H1 (cell line): ENCODE measurements around the gene DYSF. TPM values are rescaled to one million over a fixed set of nuclear protein-coding genes. Genes with fewer than 3 reads are reported as not detected.

ENCODE experiments used
- CTCF ChIA-PET: fragments of 300-600 bp; sonication (Branson Sonifier 250); formaldehyde crosslinking; loops from one replicate; lab custom pipeline; 2021; ENCODE audit not compliant: partially characterized antibody; lab: Charles Lee
- POLR2A ChIA-PET: fragments of 300-600 bp; sonication (Branson Sonifier 250); formaldehyde crosslinking; loops from one replicate; lab custom pipeline; 2021; ENCODE audit warnings: inconsistent platforms; ENCODE audit not compliant: partially characterized antibody; lab: Charles Lee
- DNase-seq, 2 experiments: peaks; one replicate each; pipeline versions ENCODE4 v3.0.0 to v3.0.0-alpha.2; 2010 to 2022; ENCODE audit warnings: low spot score in 2 of 2, low read depth in 1 of 2, mixed read lengths in 1 of 2
- FAIRE-seq: peaks from 2 replicates; lab custom pipeline; 2011; peaks lifted over from hg19 to GRCh38; lab: Jason Lieb, UNC
- H2AFZ ChIP-seq: 2 replicates; pipeline ENCODE4 v1.8.1; 2012; ENCODE audit warnings: low read length, inconsistent platforms
- H2AK5ac ChIP-seq: 2 replicates; pipeline ENCODE4 v1.6.1; 2013; ENCODE audit warnings: low read depth, low read length
- H2BK120ac ChIP-seq: replicated peaks from 2 replicates; pipeline ENCODE3; 2013; ENCODE audit warnings: low read depth, low read length, inconsistent platforms
- H2BK12ac ChIP-seq: 2 replicates; pipeline ENCODE4 v1.6.1; 2013; ENCODE audit warnings: low read depth, low read length
- H2BK15ac ChIP-seq: 2 replicates; pipeline ENCODE4 v1.6.1; 2013; ENCODE audit warnings: low read length
- H2BK20ac ChIP-seq: 2 replicates; pipeline ENCODE4 v1.6.1; 2013; ENCODE audit warnings: low read length
- H2BK5ac ChIP-seq: 2 replicates; pipeline ENCODE4 v1.6.1; 2013; ENCODE audit warnings: low read depth, low read length
- H3K14ac ChIP-seq: 2 replicates; pipeline ENCODE4 v1.6.1; 2013; ENCODE audit warnings: inconsistent platforms; ENCODE audit not compliant: insufficient read length
- H3K18ac ChIP-seq: 2 replicates; pipeline ENCODE4 v1.6.1; 2013; ENCODE audit warnings: low read length; ENCODE audit errors: extremely low read depth
- H3K23ac ChIP-seq: 2 replicates; pipeline ENCODE4 v1.6.1; 2013; ENCODE audit warnings: inconsistent platforms; ENCODE audit not compliant: insufficient read length
- H3K23me2 ChIP-seq: 2 replicates; pipeline ENCODE4 v1.6.1; 2013; ENCODE audit warnings: low read depth, low read length
- H3K27ac ChIP-seq: 2 replicates; pipeline ENCODE4 v1.6.1; 2011; ENCODE audit warnings: low read depth, low read length, inconsistent platforms
- H3K27me3 ChIP-seq, 4 experiments: replicated peaks in 1 of 4; 1 replicate in 1 of 4; 2 replicates in 3 of 4; pipeline versions ENCODE4 v1.6.1 to v1.8.1; 2011 to 2013; ENCODE audit warnings: low read length in 3 of 4, mild to moderate bottlenecking in 3 of 4, inconsistent platforms in 2 of 4, mixed read lengths in 2 of 4, moderate library complexity in 1 of 4; ENCODE audit not compliant: control insufficient read depth in 3 of 4, insufficient read depth in 3 of 4; ENCODE audit errors: extremely low read depth in 1 of 4
- H3K36me3 ChIP-seq, 4 experiments: 2 replicates each; pipeline versions ENCODE4 v1.6.1 to v1.8.1; 2011 to 2013; ENCODE audit warnings: mild to moderate bottlenecking in 4 of 4, low read length in 3 of 4, moderate library complexity in 2 of 4, control low read depth in 1 of 4, inconsistent platforms in 1 of 4; ENCODE audit not compliant: insufficient read depth in 4 of 4, control insufficient read depth in 2 of 4
- H3K4ac ChIP-seq: replicated peaks from 2 replicates; pipeline ENCODE3; 2013; ENCODE audit warnings: low read length, low read depth, mixed read lengths, inconsistent platforms; ENCODE audit not compliant: insufficient read length
- H3K4me1 ChIP-seq, 4 experiments: replicated peaks in 1 of 4; 1 replicate in 1 of 4; 2 replicates in 3 of 4; pipeline versions ENCODE4 v1.6.1 to v1.8.1; 2011 to 2013; ENCODE audit warnings: low read length in 3 of 4, inconsistent platforms in 2 of 4, mixed read lengths in 1 of 4; ENCODE audit not compliant: insufficient read depth in 4 of 4, control insufficient read depth in 3 of 4
- H3K4me2 ChIP-seq, 2 experiments: 2 replicates each; pipeline versions ENCODE4 v1.6.1 to v1.8.1; 2011 to 2013; ENCODE audit warnings: low read depth in 2 of 2, low read length in 2 of 2, control low read depth in 1 of 2, inconsistent platforms in 1 of 2, mild to moderate bottlenecking in 1 of 2; ENCODE audit not compliant: insufficient read depth in 1 of 2
- H3K4me3 ChIP-seq, 4 experiments: fragments of 200-600, 300-600 bp in 1 of 4; sonication (generic), shearing (Covaris generic), sonication (Bioruptor Twin) in 1 of 4; 2 replicates each; pipeline versions ENCODE4 v1.5.1 to v1.8.1; 2011 to 2016; ENCODE audit warnings: low read length in 4 of 4, low read depth in 3 of 4, control low read depth in 2 of 4, inconsistent platforms in 2 of 4, mild to moderate bottlenecking in 2 of 4, mixed read lengths in 1 of 4, moderate library complexity in 1 of 4; ENCODE audit not compliant: insufficient read depth in 2 of 4; ENCODE audit errors: extremely low read depth in 1 of 4
- H3K56ac ChIP-seq: replicated peaks from 2 replicates; pipeline ENCODE3; 2013; ENCODE audit warnings: low read depth, mild to moderate bottlenecking, mixed read lengths, low read length, inconsistent platforms; ENCODE audit not compliant: insufficient read length
- H3K79me1 ChIP-seq: 2 replicates; pipeline ENCODE4 v1.6.1; 2013; ENCODE audit warnings: low read depth, low read length, control low read depth
- H3K79me2 ChIP-seq, 2 experiments: 2 replicates each; pipeline versions ENCODE4 v1.6.1 to v1.8.1; 2012 to 2013; ENCODE audit warnings: low read length in 2 of 2, mild to moderate bottlenecking in 2 of 2, inconsistent platforms in 1 of 2; ENCODE audit not compliant: insufficient read depth in 2 of 2, control insufficient read depth in 1 of 2
- H3K9ac ChIP-seq, 4 experiments: replicated peaks in 1 of 4; 1 replicate in 1 of 4; 2 replicates in 3 of 4; pipeline versions ENCODE4 v1.6.1 to v1.8.1; 2011 to 2013; ENCODE audit warnings: low read depth in 3 of 4, low read length in 3 of 4, control low read depth in 2 of 4, mild to moderate bottlenecking in 2 of 4, moderate library complexity in 2 of 4, inconsistent platforms in 1 of 4; ENCODE audit errors: extremely low read depth in 1 of 4
- H3K9me3 ChIP-seq, 2 experiments: 2 replicates each; pipeline versions ENCODE4 v1.6.1 to v1.8.1; 2012 to 2013; ENCODE audit warnings: mild to moderate bottlenecking in 2 of 2, moderate library complexity in 2 of 2, control low read depth in 1 of 2, inconsistent platforms in 1 of 2, low read depth in 1 of 2, low read length in 1 of 2, mixed read lengths in 1 of 2; ENCODE audit not compliant: insufficient read depth in 2 of 2
- H4K20me1 ChIP-seq, 2 experiments: replicated peaks in 1 of 2; 2 replicates each; pipeline versions ENCODE3 to v1.8.1; 2011 to 2013; ENCODE audit warnings: inconsistent platforms in 2 of 2, low read length in 2 of 2, mild to moderate bottlenecking in 1 of 2; ENCODE audit not compliant: insufficient read depth in 2 of 2, control insufficient read depth in 1 of 2
- H4K5ac ChIP-seq: 2 replicates; pipeline ENCODE4 v1.6.1; 2013; ENCODE audit warnings: low read length, low read depth, mixed read lengths, inconsistent platforms; ENCODE audit not compliant: insufficient read length
- H4K8ac ChIP-seq: 2 replicates; pipeline ENCODE4 v1.8.0; 2013; ENCODE audit warnings: mild to moderate bottlenecking, moderate library complexity, low read length, inconsistent platforms; ENCODE audit not compliant: insufficient read depth; ENCODE audit errors: extremely low read depth
- H4K91ac ChIP-seq: replicated peaks from 2 replicates; pipeline ENCODE3; 2013; ENCODE audit warnings: low read length, mixed read lengths, inconsistent platforms; ENCODE audit not compliant: insufficient read length
- CBX5 ChIP-seq: fragments of 300-800, 300-1000 bp; sonication (generic); IDR thresholded peaks from 2 replicates; pipeline ENCODE4 v1.7.1; 2016; ENCODE audit warnings: antibody characterized with exemption, low read length, low read depth
- JUN ChIP-seq: IDR thresholded peaks from 2 replicates; pipeline ENCODE4 v1.6.1; 2011; ENCODE audit warnings: low read depth, mild to moderate bottlenecking, improper control_type of control experiment, low read length
- SRF ChIP-seq: IDR thresholded peaks from 2 replicates; pipeline ENCODE4 v1.6.1; 2011; ENCODE audit warnings: mild to moderate bottlenecking, low read depth, low read length, moderate library complexity
- WGBS, 2 experiments: shearing (Covaris generic) in 1 of 2; methylation state at CpG; one replicate each; pipeline versions ENCODE4 v1.1.6 to v1.1.7; 2013 to 2015; ENCODE audit warnings: low lambda C conversion rate in 2 of 2, mixed read lengths in 2 of 2, inconsistent platforms in 1 of 2, low coverage in 1 of 2, missing lambda C conversion rate in 1 of 2; ENCODE audit not compliant: insufficient replicate concordance in 2 of 2, insufficient coverage in 1 of 2, insufficient read length in 1 of 2; ENCODE audit errors: extremely low coverage in 1 of 2, missing lambda C conversion rate in 1 of 2; 5-methylcytosine and 5-hydroxymethylcytosine counted together
- polyA plus RNA-seq, 7 experiments: library from polyadenylated mRNA; depleted of rRNA in 3 of 7; stranded (reverse) in 5 of 7; unstranded in 2 of 7; fragments of >200 nt in 5 of 7; fragments of 200-250 nt in 2 of 7; gene quantifications; 1 replicate in 5 of 7; 2 replicates in 1 of 7; 4 replicates in 1 of 7; pipeline versions ENCODE4 v1.2.1 to v1.2.3, GENCODE V29; 2011 to 2013; ENCODE audit warnings: missing spikeins in 2 of 7, mixed read lengths in 2 of 7
- total RNA-seq: library from RNA; stranded (reverse); fragmentation: NEBNext Ultra II Directional; extraction: Animal tissue kit (Norgen Biotek cat#: 25700); gene quantifications from 2 replicates; pipeline ENCODE4 v1.2.1, GENCODE V29; 2021

Gene DYSF
- total and polyA plus RNA-seq, 2 of the 8 experiments (the other 6 are each of a cell fraction or from before 2014, with no cell fraction given), result 5.8 to 7.1 TPM

- no peaks in the 10 kb centered on the region for H3K36me3 ChIP-seq
- H4K5ac ChIP-seq, result no peak overlapping the region
- no peak for DNase-seq
- no peak overlapping the region for H2AFZ ChIP-seq
- H4K8ac ChIP-seq, result peak overlapping the region; percentile 51; the same call in 1 of the 2 replicates
- no peak overlapping the region for H2BK15ac ChIP-seq
- no peak for FAIRE-seq
- WGBS, 2 experiments, result 83% methylated on average over 7 of the region's 7 CpGs; no CpG with 5 or more reads in 1 of the 2 experiments
- H3K14ac ChIP-seq, result no peak overlapping the region
- peak overlapping the region; percentile 9 for H4K91ac ChIP-seq
- no peak for TF ChIP-seq CBX5
- no peak for TF ChIP-seq JUN
- TF ChIP-seq SRF, result no peak
- TF ChIP-seq, all 59 proteins: peak for 0
- H2AK5ac ChIP-seq, result no peak overlapping the region
- H3K4ac ChIP-seq, result no peak overlapping the region
- no peak overlapping the region; the same call in 1 of the 2 replicates for H2BK12ac ChIP-seq
- no peaks in the 10 kb centered on the region for H4K20me1 ChIP-seq
- ChIA-PET POLR2A (interaction anchor here (0.6 kb wide), 1 partner anchor 358 kb away, joined by 4 read pairs; no protein-coding TSS in a partner anchor), CTCF (interaction anchor here (0.5 to 3.5 kb wide), 6 partner anchors 11 to 228 kb away, joined by 3 to 10 read pairs (median 3); no protein-coding TSS in a partner anchor)
- no peak overlapping the region for H3K56ac ChIP-seq
- no peak overlapping the region for H2BK5ac ChIP-seq
- no peaks in the 10 kb centered on the region for H3K27me3 ChIP-seq
- no peak overlapping the region for H3K4me2 ChIP-seq
- no peaks in the 10 kb centered on the region for H3K79me2 ChIP-seq
- H3K9ac ChIP-seq, result no peak overlapping the region
- peaks cover 4 to 9% (median 6%) of the 10 kb centered on the region in 4 experiments; a peak in 6 of 7 replicates for H3K4me1 ChIP-seq
- H3K79me1 ChIP-seq, result no peaks in the 10 kb centered on the region
- no peaks in the 10 kb centered on the region for H3K9me3 ChIP-seq
- no peak overlapping the region for H3K18ac ChIP-seq
- H2BK120ac ChIP-seq, result no peak overlapping the region
- H3K4me3 ChIP-seq, result no peak overlapping the region
- H3K27ac ChIP-seq, result no peak overlapping the region
- no peak overlapping the region for H2BK20ac ChIP-seq
- H3K23me2 ChIP-seq, result no peaks in the 10 kb centered on the region; the same call in 1 of the 2 replicates
- no peak overlapping the region for H3K23ac ChIP-seq
Measured at GRCh38 chr2:71500426-71501079, 47.2 kb downstream of the DYSF start.
